Mesenchymal stem cell (in vitro differentiated cells and primary cell): ENCODE data around the gene PITPNM3.

Source experiments
- DNase-seq: peaks from one replicate; pipeline ENCODE4 v3.0.0-alpha.2; 2013
- H2AFZ ChIP-seq: one replicate; pipeline ENCODE4 v1.6.1; 2013; ENCODE audit warnings: low read depth, mild to moderate bottlenecking, control low read depth, inconsistent platforms, low read length, moderate library complexity
- H2AK5ac ChIP-seq: 2 replicates; pipeline ENCODE4 v1.6.1; 2013; ENCODE audit warnings: low read length, moderate library complexity, mild to moderate bottlenecking, inconsistent platforms; ENCODE audit not compliant: severe bottlenecking
- H2BK120ac ChIP-seq: one replicate; pipeline ENCODE4 v1.6.1; 2013; ENCODE audit warnings: low read depth, mild to moderate bottlenecking, inconsistent platforms, low read length, moderate library complexity
- H2BK12ac ChIP-seq, 2 experiments: one replicate each; pipeline ENCODE4 v1.6.1; 2013; ENCODE audit warnings: inconsistent platforms in 2 of 2, low read length in 2 of 2, mild to moderate bottlenecking in 2 of 2, moderate library complexity in 2 of 2, control low read depth in 1 of 2
- H2BK15ac ChIP-seq: one replicate; pipeline ENCODE4 v1.6.1; 2013; ENCODE audit warnings: mild to moderate bottlenecking, low read depth, inconsistent platforms; ENCODE audit not compliant: poor library complexity, severe bottlenecking
- H2BK5ac ChIP-seq: 2 replicates; pipeline ENCODE4 v1.6.1; 2013; ENCODE audit warnings: low read depth, mild to moderate bottlenecking, low read length, control low read depth, inconsistent platforms; ENCODE audit not compliant: poor library complexity, severe bottlenecking
- H3K14ac ChIP-seq, 2 experiments: one replicate each; pipeline ENCODE4 v1.6.1; 2013; ENCODE audit warnings: inconsistent platforms in 2 of 2, low read length in 2 of 2, control low read depth in 1 of 2, mild to moderate bottlenecking in 1 of 2, moderate library complexity in 1 of 2
- H3K18ac ChIP-seq, 2 experiments: one replicate each; pipeline ENCODE4 v1.6.1; 2013; ENCODE audit warnings: inconsistent platforms in 2 of 2, low read length in 2 of 2, control low read depth in 1 of 2, low read depth in 1 of 2, mild to moderate bottlenecking in 1 of 2
- H3K23ac ChIP-seq, 2 experiments: one replicate each; pipeline ENCODE4 v1.6.1; 2013; ENCODE audit warnings: inconsistent platforms in 2 of 2, low read length in 2 of 2, mild to moderate bottlenecking in 2 of 2, moderate library complexity in 2 of 2, control low read depth in 1 of 2
- H3K27ac ChIP-seq: 2 replicates; pipeline ENCODE4 v1.5.1; 2013; ENCODE audit warnings: mild to moderate bottlenecking, moderate library complexity, low read length, control low read depth, inconsistent platforms; ENCODE audit not compliant: poor library complexity, severe bottlenecking
- H3K27me3 ChIP-seq, 2 experiments: 2 replicates each; pipeline versions ENCODE4 v1.6.1 to v1.7.0; 2013; ENCODE audit warnings: low read length in 2 of 2, mild to moderate bottlenecking in 2 of 2, moderate library complexity in 2 of 2, control low read depth in 1 of 2, inconsistent platforms in 1 of 2; ENCODE audit not compliant: control insufficient read depth in 1 of 2, insufficient read depth in 1 of 2
- H3K36me3 ChIP-seq, 2 experiments: 2 replicates each; pipeline versions ENCODE4 v1.6.1 to v1.7.0; 2013; ENCODE audit warnings: low read length in 2 of 2, control low read depth in 1 of 2, inconsistent platforms in 1 of 2, low read depth in 1 of 2, mild to moderate bottlenecking in 1 of 2; ENCODE audit not compliant: insufficient read depth in 2 of 2, control insufficient read depth in 1 of 2
- H3K4ac ChIP-seq, 2 experiments: one replicate each; pipeline ENCODE4 v1.6.1; 2013; ENCODE audit warnings: inconsistent platforms in 2 of 2, low read length in 2 of 2, mild to moderate bottlenecking in 2 of 2, moderate library complexity in 2 of 2, control low read depth in 1 of 2, low read depth in 1 of 2
- H3K4me1 ChIP-seq: 2 replicates; pipeline ENCODE4 v1.6.1; 2013; ENCODE audit warnings: low read depth, low read length, control low read depth; ENCODE audit not compliant: control insufficient read depth, insufficient read depth
- H3K4me2 ChIP-seq: 2 replicates; pipeline ENCODE4 v1.6.1; 2013; ENCODE audit warnings: low read length, mild to moderate bottlenecking, inconsistent platforms; ENCODE audit not compliant: poor library complexity, severe bottlenecking
- H3K4me3 ChIP-seq, 2 experiments: 2 replicates each; pipeline versions ENCODE4 v1.5.1 to v1.7.0; 2013; ENCODE audit warnings: low read length in 2 of 2, mild to moderate bottlenecking in 2 of 2, control low read depth in 1 of 2, low read depth in 1 of 2; ENCODE audit not compliant: insufficient read depth in 1 of 2
- H3K79me1 ChIP-seq: replicated peaks from 2 replicates; pipeline ENCODE4 v1.6.1; 2013; ENCODE audit warnings: mild to moderate bottlenecking, control low read depth, low read length, inconsistent platforms; ENCODE audit not compliant: poor library complexity, severe bottlenecking
- H3K9ac ChIP-seq: 2 replicates; pipeline ENCODE4 v1.7.0; 2013; ENCODE audit warnings: mild to moderate bottlenecking, low read length, moderate library complexity
- H3K9me3 ChIP-seq: 2 replicates; pipeline ENCODE4 v1.7.0; 2013; ENCODE audit warnings: mild to moderate bottlenecking, low read length; ENCODE audit not compliant: control insufficient read depth
- H4K8ac ChIP-seq: one replicate; pipeline ENCODE4 v1.6.1; 2013; ENCODE audit warnings: inconsistent platforms, mild to moderate bottlenecking, low read length, moderate library complexity
- H4K91ac ChIP-seq: one replicate; pipeline ENCODE4 v1.6.1; 2013; ENCODE audit warnings: mild to moderate bottlenecking, low read length, inconsistent platforms
- WGBS: methylation state at CpG from one replicate; pipeline ENCODE4 v1.1.7; 2013; ENCODE audit warnings: mixed read lengths; 5-methylcytosine and 5-hydroxymethylcytosine counted together

PITPNM3 gene

DNA sequence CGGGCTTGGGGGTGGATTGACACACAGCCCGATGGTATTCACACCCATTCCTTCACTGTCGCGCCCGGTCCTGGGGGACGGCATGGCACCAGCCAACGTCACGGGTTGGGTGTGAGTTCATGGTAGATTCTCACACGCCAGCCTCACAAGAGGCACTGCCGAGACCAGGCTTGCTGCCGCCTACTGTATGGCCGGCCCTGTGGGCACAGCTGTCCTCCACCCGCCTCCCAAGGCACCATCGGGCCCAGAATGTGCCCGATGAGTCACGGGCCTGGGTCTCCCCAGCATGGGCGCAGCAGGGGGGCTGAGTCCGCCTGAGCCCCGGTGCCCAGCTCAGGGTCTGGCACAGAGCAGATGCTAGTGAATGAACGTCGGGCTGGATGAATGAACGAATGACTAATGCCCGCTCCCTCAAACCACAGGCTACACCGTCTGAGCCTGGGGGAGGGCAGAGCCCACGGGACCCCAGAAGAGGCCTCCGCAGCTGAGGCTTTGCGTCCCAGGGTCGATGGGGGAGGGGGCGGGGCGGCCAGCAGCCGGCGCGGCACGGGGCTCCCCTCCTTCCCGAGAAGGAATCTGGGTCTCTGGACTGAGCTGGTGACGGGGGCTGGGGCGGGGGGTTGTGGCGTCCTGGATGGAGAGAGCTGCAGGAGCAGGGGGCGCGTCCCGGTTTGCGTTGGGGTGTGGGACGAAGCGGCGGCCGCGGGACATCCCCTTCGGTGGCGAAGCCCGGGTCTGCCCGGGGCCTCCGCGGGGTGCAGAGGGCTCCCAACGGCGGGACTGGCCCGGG, 829 bp downstream of the PITPNM3 start:
- no peaks in the 10 kb centered on the region for H3K36me3 ChIP-seq
- H2BK15ac ChIP-seq, result no peak overlapping the region
- 3% methylated on average over 32 of the region's 56 CpGs for WGBS

GRCh38 chr17:6554871-6555330, 1.5 kb downstream of the PITPNM3 start:
- Histone ChIP-seq H3K36me3 (no peaks in the 10 kb centered on the region), H4K8ac (no peak overlapping the region), H3K27ac (no peak overlapping the region), H3K23ac (peak overlapping the region in 1 of 2 experiments; percentile 47), H3K27me3 (peaks cover 44 to 60% of the 10 kb centered on the region in 2 experiments), H2AFZ (no peak overlapping the region), H3K18ac (no peak overlapping the region), H2AK5ac (no peak overlapping the region), H3K4ac (no peak overlapping the region), H2BK5ac (no peak overlapping the region), H3K14ac (peak overlapping the region in 1 of 2 experiments; percentile 63), H2BK15ac (no peak overlapping the region), H4K91ac (no peak overlapping the region), H3K9ac (peak overlapping the region; percentile 26), H3K9me3 (no peaks in the 10 kb centered on the region), H3K79me1 (no peaks in the 10 kb centered on the region), H3K4me1 (peaks cover 19% of the 10 kb centered on the region), H3K4me3 (peak overlapping the region in 1 of 2 experiments; percentile 59), H3K4me2 (peak overlapping the region; percentile 78), H2BK120ac (no peak overlapping the region), H2BK12ac (no peak overlapping the region)
- 23% methylated on average over 11 of the region's 12 CpGs for WGBS
- DNase-seq, result no peak

More for the DNA sequence above, 829 bp downstream of the PITPNM3 start:
- Histone ChIP-seq H3K4ac (no peak overlapping the region), H3K4me3 (peak overlapping the region; percentile 58 to 59), H3K18ac (no peak overlapping the region), H3K4me2 (peak overlapping the region; percentile 78), H3K9ac (peak overlapping the region; percentile 26), H2BK5ac (no peak overlapping the region), H3K14ac (peak overlapping the region in 1 of 2 experiments; percentile 50), H2AK5ac (no peak overlapping the region), H2BK12ac (no peak overlapping the region), H3K4me1 (peaks cover 19% of the 10 kb centered on the region), H3K79me1 (no peaks in the 10 kb centered on the region), H3K23ac (peak overlapping the region in 1 of 2 experiments; percentile 91), H2AFZ (no peak overlapping the region), H3K27me3 (peaks cover 41 to 64% of the 10 kb centered on the region in 2 experiments), H3K9me3 (no peaks in the 10 kb centered on the region), H4K91ac (no peak overlapping the region), H3K27ac (no peak overlapping the region), H4K8ac (no peak overlapping the region), H2BK120ac (no peak overlapping the region)
- DNase-seq, result peak; percentile 65

DNA sequence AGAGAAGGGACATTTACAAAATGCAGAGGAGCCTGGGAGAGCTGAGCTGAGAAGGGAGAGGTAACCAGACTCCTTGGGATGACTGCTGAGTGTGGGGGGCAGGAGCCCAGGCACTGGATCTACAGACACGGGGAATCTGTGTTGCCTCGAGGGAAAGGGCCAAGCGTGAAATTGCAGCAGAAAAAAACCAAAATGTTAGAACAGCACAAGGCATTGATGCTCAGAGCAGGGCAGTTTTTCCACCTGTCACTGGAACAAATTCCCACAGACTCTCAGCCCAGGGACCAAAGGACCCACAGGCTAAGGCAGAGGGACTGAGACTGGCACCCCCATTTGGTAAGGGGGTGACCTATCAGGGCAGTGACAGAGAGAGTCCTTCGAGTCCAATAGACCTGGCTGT, 2.0 kb downstream of the PITPNM3 start:
- no peak overlapping the region for H3K18ac ChIP-seq
- H3K4ac ChIP-seq, result no peak overlapping the region
- H2BK5ac ChIP-seq, result no peak overlapping the region
- H3K4me1 ChIP-seq, result peaks cover 19% of the 10 kb centered on the region
- no peak overlapping the region for H4K8ac ChIP-seq
- H2BK15ac ChIP-seq, result no peak overlapping the region
- no peak overlapping the region for H2BK12ac ChIP-seq
- DNase-seq, result no peak
- no peak overlapping the region for H2AK5ac ChIP-seq
- no peak overlapping the region for H2AFZ ChIP-seq
- no peak overlapping the region for H2BK120ac ChIP-seq
- peaks cover 44 to 55% of the 10 kb centered on the region in 2 experiments for H3K27me3 ChIP-seq
- H3K9me3 ChIP-seq, result no peaks in the 10 kb centered on the region
- WGBS, result 74% methylated on average over 2 of the region's 4 CpGs
- no peaks in the 10 kb centered on the region for H3K36me3 ChIP-seq
- H4K91ac ChIP-seq, result no peak overlapping the region
- no peaks in the 10 kb centered on the region for H3K79me1 ChIP-seq
- H3K4me2 ChIP-seq, result no peak overlapping the region
- no peak overlapping the region for H3K4me3 ChIP-seq
- H3K9ac ChIP-seq, result no peak overlapping the region
- no peak overlapping the region for H3K14ac ChIP-seq
- no peak overlapping the region for H3K23ac ChIP-seq
- no peak overlapping the region for H3K27ac ChIP-seq

GRCh38 chr17:6551869-6552531, 4.4 kb downstream of the PITPNM3 start:
- no peak overlapping the region for H2AK5ac ChIP-seq
- H2BK5ac ChIP-seq, result no peak overlapping the region
- H3K79me1 ChIP-seq, result no peaks in the 10 kb centered on the region
- H3K23ac ChIP-seq, result no peak overlapping the region
- no peak overlapping the region for H3K18ac ChIP-seq
- peaks cover 21% of the 10 kb centered on the region for H3K4me1 ChIP-seq
- no peak overlapping the region for H2BK12ac ChIP-seq
- H3K9me3 ChIP-seq, result no peaks in the 10 kb centered on the region
- H3K4me2 ChIP-seq, result no peak overlapping the region
- H3K9ac ChIP-seq, result no peak overlapping the region
- no peak overlapping the region for H4K91ac ChIP-seq
- peaks cover 46 to 50% of the 10 kb centered on the region in 2 experiments for H3K27me3 ChIP-seq
- H2AFZ ChIP-seq, result no peak overlapping the region
- no peak overlapping the region for H3K14ac ChIP-seq
- no peak overlapping the region for H4K8ac ChIP-seq
- no peak overlapping the region for H3K4ac ChIP-seq
- no peaks in the 10 kb centered on the region for H3K36me3 ChIP-seq
- no peak overlapping the region for H3K27ac ChIP-seq
- no peak for DNase-seq
- H2BK120ac ChIP-seq, result no peak overlapping the region
- 81% methylated on average over 11 of the region's 11 CpGs for WGBS
- H3K4me3 ChIP-seq, result no peak overlapping the region
- no peak overlapping the region for H2BK15ac ChIP-seq
